GM23338 (cell line): Measurements from ENCODE around the gene VSIR. TPM values are rescaled to one million over a fixed set of nuclear protein-coding genes. Genes with fewer than 3 reads are reported as not detected.

Source experiments
- ATAC-seq: fragments of 200-7000 bp; cut with Tn5 transposase; 3 replicates; pipeline ENCODE4 v1.9.1; 2020
- DNase-seq: peaks from one replicate; pipeline ENCODE4 v3.0.0-alpha.2; 2015; ENCODE audit warnings: low spot score
- H2AFZ ChIP-seq: fragments of 200-600 bp; sonication (generic); 2 replicates; pipeline ENCODE4 v1.8.0; 2016; ENCODE audit warnings: antibody characterized with exemption, mild to moderate bottlenecking, moderate library complexity
- H3F3A ChIP-seq: fragments of 200-600 bp; sonication (generic); replicated peaks from 2 replicates; pipeline ENCODE4 v1.8.0; 2017; ENCODE audit warnings: antibody characterized with exemption, mixed run types, low read depth
- H3K27ac ChIP-seq: fragments of 200-600 bp; sonication (generic); 2 replicates; pipeline ENCODE4 v1.6.1; 2016; ENCODE audit warnings: low read depth
- H3K27me3 ChIP-seq: fragments of 200-600 bp; sonication (generic); 2 replicates; pipeline ENCODE4 v1.8.0; 2016; ENCODE audit warnings: mild to moderate bottlenecking, mixed run types, moderate library complexity; ENCODE audit not compliant: insufficient read depth
- H3K36me3 ChIP-seq: fragments of 200-600 bp; sonication (generic); 2 replicates; pipeline ENCODE4 v1.8.0; 2016; ENCODE audit warnings: mild to moderate bottlenecking; ENCODE audit not compliant: insufficient read depth
- H3K4me1 ChIP-seq: fragments of 200-600 bp; sonication (generic); 2 replicates; pipeline ENCODE4 v1.8.0; 2016; ENCODE audit warnings: mild to moderate bottlenecking, moderate library complexity; ENCODE audit not compliant: insufficient read depth
- H3K4me2 ChIP-seq: fragments of 200-600 bp; sonication (generic); 2 replicates; pipeline ENCODE4 v1.7.1; 2017; ENCODE audit warnings: mixed run types
- H3K4me3 ChIP-seq: fragments of 200-600 bp; sonication (generic); 2 replicates; pipeline ENCODE4 v1.6.1; 2016; ENCODE audit warnings: mixed run types
- H3K79me2 ChIP-seq: fragments of 200-600 bp; sonication (generic); replicated peaks from 2 replicates; pipeline ENCODE4 v1.8.0; 2017; ENCODE audit warnings: mild to moderate bottlenecking; ENCODE audit not compliant: insufficient read depth
- H3K9me2 ChIP-seq: fragments of 200-600 bp; sonication (generic); 2 replicates; pipeline ENCODE4 v1.8.0; 2017; ENCODE audit not compliant: insufficient read depth
- H4K20me1 ChIP-seq: fragments of 200-600 bp; sonication (generic); replicated peaks from 2 replicates; pipeline ENCODE4 v1.8.0; 2017; ENCODE audit warnings: mild to moderate bottlenecking; ENCODE audit not compliant: insufficient read depth
- H3K27ac Mint-ChIP-seq: 2 replicates; pipeline ENCODE4 v1.8.0; 2020; ENCODE audit warnings: inconsistent platforms, mild to moderate bottlenecking, moderate library complexity, mixed read lengths
- H3K27me3 Mint-ChIP-seq: 3 replicates; pipeline ENCODE4 v1.8.0; 2022; ENCODE audit warnings: low read depth, mild to moderate bottlenecking, moderate library complexity, mixed read lengths, inconsistent platforms; ENCODE audit not compliant: insufficient read depth, poor library complexity
- H3K36me3 Mint-ChIP-seq: 3 replicates; pipeline ENCODE4 v1.8.0; 2021; ENCODE audit warnings: low read depth, mild to moderate bottlenecking, inconsistent platforms, moderate library complexity, mixed read lengths
- H3K4me1 Mint-ChIP-seq: 3 replicates; pipeline ENCODE4 v1.8.0; 2020; ENCODE audit warnings: mild to moderate bottlenecking, inconsistent platforms, mixed read lengths
- H3K4me3 Mint-ChIP-seq: 3 replicates; pipeline ENCODE4 v1.8.0; 2021; ENCODE audit warnings: moderate library complexity, mild to moderate bottlenecking, inconsistent platforms, mixed read lengths
- H3K9me3 Mint-ChIP-seq: 3 replicates; pipeline ENCODE4 v1.8.0; 2020; ENCODE audit warnings: moderate library complexity, mild to moderate bottlenecking, inconsistent platforms, mixed read lengths
- CREB1 ChIP-seq: fragments of 250-450 bp; sonication (Bioruptor Pico); IDR thresholded peaks from 2 replicates; pipeline ENCODE4 v1.5.0; 2020; ENCODE audit warnings: low read depth, mild to moderate bottlenecking, moderate library complexity
- ETS1 ChIP-seq: IDR thresholded peaks from 2 replicates; pipeline ENCODE4 v1.6.1; 2016; ENCODE audit warnings: antibody characterized with exemption
- EZH2 ChIP-seq: fragments of 200-600 bp; sonication (generic); IDR thresholded peaks from one replicate; pipeline ENCODE4 v1.8.0; 2017; ENCODE audit warnings: antibody characterized with exemption, mild to moderate bottlenecking, low read depth; ENCODE audit not compliant: unreplicated experiment
- EZH2phosphoT487 ChIP-seq: fragments of 200-600 bp; sonication (generic); IDR thresholded peaks from one replicate; pipeline ENCODE4 v1.8.1; 2018; ENCODE audit warnings: antibody characterized with exemption; ENCODE audit not compliant: unreplicated experiment
- JUNB ChIP-seq: IDR thresholded peaks from one replicate; pipeline ENCODE4 v1.6.1; 2016; ENCODE audit warnings: antibody characterized with exemption; ENCODE audit not compliant: unreplicated experiment
- NANOG ChIP-seq: IDR thresholded peaks from 2 replicates; pipeline ENCODE4 v1.6.1; 2016; ENCODE audit warnings: antibody characterized with exemption, borderline replicate concordance
- POLR2AphosphoS5 ChIP-seq: IDR thresholded peaks from 2 replicates; pipeline ENCODE4 v1.6.1; 2016; ENCODE audit warnings: antibody characterized with exemption, low read depth
- STAT1 ChIP-seq: IDR thresholded peaks from one replicate; pipeline ENCODE4 v1.6.1; 2016; ENCODE audit warnings: antibody characterized with exemption; ENCODE audit not compliant: unreplicated experiment
- ZNF114 ChIP-seq: fragments of 250-450 bp; sonication (Bioruptor Pico); IDR thresholded peaks from 2 replicates; pipeline ENCODE4 v1.5.0; 2020; ENCODE audit warnings: mild to moderate bottlenecking, moderate library complexity
- ZNF331 ChIP-seq: fragments of 250-450 bp; sonication (Bioruptor Pico); IDR thresholded peaks from 2 replicates; pipeline ENCODE4 v1.5.0; 2020; ENCODE audit warnings: low read depth, mild to moderate bottlenecking, moderate library complexity
- polyA plus RNA-seq: library from polyadenylated mRNA; unstranded; fragments of >200 nt; fragmentation: Nextera tagmentation; extraction: Ambion mirVana; gene quantifications from 2 replicates; pipeline ENCODE4 v1.2.1, GENCODE V29; 2016
- total RNA-seq: library from RNA; depleted of rRNA; stranded (reverse); fragments of >200 nt; shearing (Covaris generic); gene quantifications from 2 replicates; pipeline ENCODE4 v1.2.3, GENCODE V29; 2014
- TF ChIP-seq, protein P1 (sequence below): fragments of 250-450 bp; sonication (Bioruptor Pico); IDR thresholded peaks from 2 replicates; pipeline ENCODE4 v1.5.0; 2020; ENCODE audit warnings: mild to moderate bottlenecking, moderate library complexity
- TF ChIP-seq, protein P2 (sequence below): IDR thresholded peaks from one replicate; pipeline ENCODE4 v1.6.1; 2018; ENCODE audit warnings: antibody characterized with exemption; ENCODE audit not compliant: unreplicated experiment
- TF ChIP-seq, protein P3 (sequence below), 2 experiments: fragments of 200-600 bp in 1 of 2; sonication (generic) in 1 of 2; conservative IDR thresholded peaks; 2 replicates each; pipeline versions ENCODE4 v1.5.1 to v1.6.1; 2016 to 2017; ENCODE audit warnings: antibody characterized with exemption in 2 of 2, low read depth in 2 of 2, mild to moderate bottlenecking in 2 of 2, moderate library complexity in 1 of 2

The VSIR gene
- total and polyA plus RNA-seq, 2 experiments from 2014 or later = 0.10 to 0.74 TPM

DNA sequence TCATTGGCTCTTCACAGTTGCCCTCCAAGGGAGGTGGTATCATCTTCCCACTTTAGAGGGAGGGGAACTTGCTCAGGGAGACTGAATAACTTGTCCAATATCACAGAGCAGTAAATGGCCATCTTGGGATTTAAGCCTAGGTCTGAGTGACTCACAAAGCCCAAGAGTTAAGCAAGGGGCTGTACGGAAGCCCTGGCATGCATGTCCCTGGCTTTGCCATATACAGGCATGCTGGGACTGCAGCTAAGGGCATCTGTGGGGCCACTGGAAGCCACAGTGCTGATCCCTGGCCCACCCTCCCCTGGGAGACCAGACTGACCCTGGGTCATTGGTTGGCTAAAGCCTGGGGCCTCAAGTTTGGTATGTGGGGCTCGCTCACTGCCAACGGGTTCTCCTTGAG, 3.1 kb downstream of the VSIR start:
- Histone ChIP-seq H2AFZ (no peak overlapping the region), H3F3A (no peaks in the 10 kb centered on the region), H3K27ac (no peak overlapping the region), H3K4me1 (no peaks in the 10 kb centered on the region), H3K36me3 (no peaks in the 10 kb centered on the region), H3K9me2 (no peaks in the 10 kb centered on the region), H4K20me1 (no peaks in the 10 kb centered on the region), H3K4me3 (no peak overlapping the region), H3K4me2 (no peak overlapping the region), H3K79me2 (no peaks in the 10 kb centered on the region), H3K27me3 (peaks cover 12% of the 10 kb centered on the region; the same call in 1 of the 2 replicates)
- H3K36me3 Mint-ChIP-seq = no peaks in the 10 kb centered on the region
- H3K27me3 Mint-ChIP-seq = peaks cover 14% of the 10 kb centered on the region
- H3K27ac Mint-ChIP-seq = no peak overlapping the region
- no peak for ATAC-seq
- no peak for TF ChIP-seq ZNF114 (CRISPR knock-in tag)
- no peak for TF ChIP-seq ZNF331
- TF ChIP-seq ETS1 = no peak
- TF ChIP-seq, protein P1, sequence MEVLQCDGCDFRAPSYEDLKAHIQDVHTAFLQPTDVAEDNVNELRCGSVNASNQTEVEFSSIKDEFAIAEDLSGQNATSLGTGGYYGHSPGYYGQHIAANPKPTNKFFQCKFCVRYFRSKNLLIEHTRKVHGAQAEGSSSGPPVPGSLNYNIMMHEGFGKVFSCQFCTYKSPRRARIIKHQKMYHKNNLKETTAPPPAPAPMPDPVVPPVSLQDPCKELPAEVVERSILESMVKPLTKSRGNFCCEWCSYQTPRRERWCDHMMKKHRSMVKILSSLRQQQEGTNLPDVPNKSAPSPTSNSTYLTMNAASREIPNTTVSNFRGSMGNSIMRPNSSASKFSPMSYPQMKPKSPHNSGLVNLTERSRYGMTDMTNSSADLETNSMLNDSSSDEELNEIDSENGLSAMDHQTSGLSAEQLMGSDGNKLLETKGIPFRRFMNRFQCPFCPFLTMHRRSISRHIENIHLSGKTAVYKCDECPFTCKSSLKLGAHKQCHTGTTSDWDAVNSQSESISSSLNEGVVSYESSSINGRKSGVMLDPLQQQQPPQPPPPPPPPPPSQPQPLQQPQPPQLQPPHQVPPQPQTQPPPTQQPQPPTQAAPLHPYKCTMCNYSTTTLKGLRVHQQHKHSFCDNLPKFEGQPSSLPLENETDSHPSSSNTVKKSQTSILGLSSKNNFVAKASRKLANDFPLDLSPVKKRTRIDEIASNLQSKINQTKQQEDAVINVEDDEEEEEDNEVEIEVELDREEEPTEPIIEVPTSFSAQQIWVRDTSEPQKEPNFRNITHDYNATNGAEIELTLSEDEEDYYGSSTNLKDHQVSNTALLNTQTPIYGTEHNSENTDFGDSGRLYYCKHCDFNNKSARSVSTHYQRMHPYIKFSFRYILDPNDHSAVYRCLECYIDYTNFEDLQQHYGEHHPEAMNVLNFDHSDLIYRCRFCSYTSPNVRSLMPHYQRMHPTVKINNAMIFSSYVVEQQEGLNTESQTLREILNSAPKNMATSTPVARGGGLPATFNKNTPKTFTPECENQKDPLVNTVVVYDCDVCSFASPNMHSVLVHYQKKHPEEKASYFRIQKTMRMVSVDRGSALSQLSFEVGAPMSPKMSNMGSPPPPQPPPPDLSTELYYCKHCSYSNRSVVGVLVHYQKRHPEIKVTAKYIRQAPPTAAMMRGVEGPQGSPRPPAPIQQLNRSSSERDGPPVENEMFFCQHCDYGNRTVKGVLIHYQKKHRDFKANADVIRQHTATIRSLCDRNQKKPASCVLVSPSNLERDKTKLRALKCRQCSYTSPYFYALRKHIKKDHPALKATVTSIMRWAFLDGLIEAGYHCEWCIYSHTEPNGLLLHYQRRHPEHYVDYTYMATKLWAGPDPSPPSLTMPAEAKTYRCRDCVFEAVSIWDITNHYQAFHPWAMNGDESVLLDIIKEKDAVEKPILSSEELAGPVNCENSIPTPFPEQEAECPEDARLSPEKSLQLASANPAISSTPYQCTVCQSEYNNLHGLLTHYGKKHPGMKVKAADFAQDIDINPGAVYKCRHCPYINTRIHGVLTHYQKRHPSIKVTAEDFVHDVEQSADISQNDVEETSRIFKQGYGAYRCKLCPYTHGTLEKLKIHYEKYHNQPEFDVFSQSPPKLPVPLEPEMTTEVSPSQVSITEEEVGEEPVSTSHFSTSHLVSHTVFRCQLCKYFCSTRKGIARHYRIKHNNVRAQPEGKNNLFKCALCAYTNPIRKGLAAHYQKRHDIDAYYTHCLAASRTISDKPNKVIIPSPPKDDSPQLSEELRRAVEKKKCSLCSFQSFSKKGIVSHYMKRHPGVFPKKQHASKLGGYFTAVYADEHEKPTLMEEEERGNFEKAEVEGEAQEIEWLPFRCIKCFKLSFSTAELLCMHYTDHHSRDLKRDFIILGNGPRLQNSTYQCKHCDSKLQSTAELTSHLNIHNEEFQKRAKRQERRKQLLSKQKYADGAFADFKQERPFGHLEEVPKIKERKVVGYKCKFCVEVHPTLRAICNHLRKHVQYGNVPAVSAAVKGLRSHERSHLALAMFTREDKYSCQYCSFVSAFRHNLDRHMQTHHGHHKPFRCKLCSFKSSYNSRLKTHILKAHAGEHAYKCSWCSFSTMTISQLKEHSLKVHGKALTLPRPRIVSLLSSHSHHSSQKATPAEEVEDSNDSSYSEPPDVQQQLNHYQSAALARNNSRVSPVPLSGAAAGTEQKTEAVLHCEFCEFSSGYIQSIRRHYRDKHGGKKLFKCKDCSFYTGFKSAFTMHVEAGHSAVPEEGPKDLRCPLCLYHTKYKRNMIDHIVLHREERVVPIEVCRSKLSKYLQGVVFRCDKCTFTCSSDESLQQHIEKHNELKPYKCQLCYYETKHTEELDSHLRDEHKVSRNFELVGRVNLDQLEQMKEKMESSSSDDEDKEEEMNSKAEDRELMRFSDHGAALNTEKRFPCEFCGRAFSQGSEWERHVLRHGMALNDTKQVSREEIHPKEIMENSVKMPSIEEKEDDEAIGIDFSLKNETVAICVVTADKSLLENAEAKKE (CRISPR knock-in tag) = no peak
- TF ChIP-seq, protein P2, sequence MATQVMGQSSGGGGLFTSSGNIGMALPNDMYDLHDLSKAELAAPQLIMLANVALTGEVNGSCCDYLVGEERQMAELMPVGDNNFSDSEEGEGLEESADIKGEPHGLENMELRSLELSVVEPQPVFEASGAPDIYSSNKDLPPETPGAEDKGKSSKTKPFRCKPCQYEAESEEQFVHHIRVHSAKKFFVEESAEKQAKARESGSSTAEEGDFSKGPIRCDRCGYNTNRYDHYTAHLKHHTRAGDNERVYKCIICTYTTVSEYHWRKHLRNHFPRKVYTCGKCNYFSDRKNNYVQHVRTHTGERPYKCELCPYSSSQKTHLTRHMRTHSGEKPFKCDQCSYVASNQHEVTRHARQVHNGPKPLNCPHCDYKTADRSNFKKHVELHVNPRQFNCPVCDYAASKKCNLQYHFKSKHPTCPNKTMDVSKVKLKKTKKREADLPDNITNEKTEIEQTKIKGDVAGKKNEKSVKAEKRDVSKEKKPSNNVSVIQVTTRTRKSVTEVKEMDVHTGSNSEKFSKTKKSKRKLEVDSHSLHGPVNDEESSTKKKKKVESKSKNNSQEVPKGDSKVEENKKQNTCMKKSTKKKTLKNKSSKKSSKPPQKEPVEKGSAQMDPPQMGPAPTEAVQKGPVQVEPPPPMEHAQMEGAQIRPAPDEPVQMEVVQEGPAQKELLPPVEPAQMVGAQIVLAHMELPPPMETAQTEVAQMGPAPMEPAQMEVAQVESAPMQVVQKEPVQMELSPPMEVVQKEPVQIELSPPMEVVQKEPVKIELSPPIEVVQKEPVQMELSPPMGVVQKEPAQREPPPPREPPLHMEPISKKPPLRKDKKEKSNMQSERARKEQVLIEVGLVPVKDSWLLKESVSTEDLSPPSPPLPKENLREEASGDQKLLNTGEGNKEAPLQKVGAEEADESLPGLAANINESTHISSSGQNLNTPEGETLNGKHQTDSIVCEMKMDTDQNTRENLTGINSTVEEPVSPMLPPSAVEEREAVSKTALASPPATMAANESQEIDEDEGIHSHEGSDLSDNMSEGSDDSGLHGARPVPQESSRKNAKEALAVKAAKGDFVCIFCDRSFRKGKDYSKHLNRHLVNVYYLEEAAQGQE = no peak
- no peak for TF ChIP-seq POLR2AphosphoS5
- TF ChIP-seq JUNB = no peak
- TF ChIP-seq NANOG = no peak
- TF ChIP-seq CREB1 = no peak
- TF ChIP-seq EZH2phosphoT487 = no peak
- no peak for TF ChIP-seq EZH2
- TF ChIP-seq STAT1 = no peak
- TF ChIP-seq, protein P3, sequence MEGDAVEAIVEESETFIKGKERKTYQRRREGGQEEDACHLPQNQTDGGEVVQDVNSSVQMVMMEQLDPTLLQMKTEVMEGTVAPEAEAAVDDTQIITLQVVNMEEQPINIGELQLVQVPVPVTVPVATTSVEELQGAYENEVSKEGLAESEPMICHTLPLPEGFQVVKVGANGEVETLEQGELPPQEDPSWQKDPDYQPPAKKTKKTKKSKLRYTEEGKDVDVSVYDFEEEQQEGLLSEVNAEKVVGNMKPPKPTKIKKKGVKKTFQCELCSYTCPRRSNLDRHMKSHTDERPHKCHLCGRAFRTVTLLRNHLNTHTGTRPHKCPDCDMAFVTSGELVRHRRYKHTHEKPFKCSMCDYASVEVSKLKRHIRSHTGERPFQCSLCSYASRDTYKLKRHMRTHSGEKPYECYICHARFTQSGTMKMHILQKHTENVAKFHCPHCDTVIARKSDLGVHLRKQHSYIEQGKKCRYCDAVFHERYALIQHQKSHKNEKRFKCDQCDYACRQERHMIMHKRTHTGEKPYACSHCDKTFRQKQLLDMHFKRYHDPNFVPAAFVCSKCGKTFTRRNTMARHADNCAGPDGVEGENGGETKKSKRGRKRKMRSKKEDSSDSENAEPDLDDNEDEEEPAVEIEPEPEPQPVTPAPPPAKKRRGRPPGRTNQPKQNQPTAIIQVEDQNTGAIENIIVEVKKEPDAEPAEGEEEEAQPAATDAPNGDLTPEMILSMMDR (conservative IDR thresholded peaks at IDR 0.05; ENCODE audit: low read depth in 2 of 2) = no peak
- H3K4me1 Mint-ChIP-seq = peaks cover 9% of the 10 kb centered on the region
- H3K9me3 Mint-ChIP-seq = no peaks in the 10 kb centered on the region; the same call in 2 of the 3 replicates
- H3K4me3 Mint-ChIP-seq = no peak overlapping the region
- no peak for DNase-seq
